GM11168 (cell line): ENCODE data around the gene COX5B.
"Not testable (repeated sequence)": the region's sequence is repeated elsewhere in the genome, so short reads cannot be mapped to it uniquely, and the experiment has no call there.

Source experiments
- in situ Hi-C: fragments of 300-500 bp; cut with MboI; formaldehyde crosslinking; loops from one replicate; pipeline ENCODE4 v1.12.0; 2022; ENCODE audit warnings: low sequenced_read_pairs; ENCODE audit not compliant: unreplicated experiment

Gene COX5B

DNA sequence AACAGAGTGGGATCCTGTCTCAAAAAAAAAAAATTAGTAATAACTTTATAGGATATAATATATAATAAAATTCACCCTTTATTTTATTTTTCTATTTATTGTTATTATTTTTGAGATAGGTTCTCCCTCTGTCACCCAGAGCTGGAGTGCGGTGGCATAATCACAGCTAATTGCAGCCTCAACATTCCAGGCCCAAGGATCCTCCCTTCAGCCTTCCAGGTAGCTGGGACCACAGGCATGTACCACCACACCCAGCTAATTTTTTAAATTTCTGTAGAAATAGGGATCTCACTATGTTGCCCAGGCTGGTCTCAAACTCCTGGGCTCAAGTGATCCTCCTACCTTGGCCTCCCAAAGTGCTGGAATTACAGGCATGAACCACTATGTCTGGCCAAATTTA lies 24.6 kb downstream of the COX5B start:
- in situ Hi-C loops, result no loop called here

- in situ Hi-C loops, result no loop called here
Measured at GRCh38 chr2:97671526-97671925, 25.7 kb downstream of the COX5B start.

- in situ Hi-C loops, result not testable (repeated sequence)
Measured at GRCh38 chr2:97672606-97673140, 26.8 kb downstream of the COX5B start.

DNA sequence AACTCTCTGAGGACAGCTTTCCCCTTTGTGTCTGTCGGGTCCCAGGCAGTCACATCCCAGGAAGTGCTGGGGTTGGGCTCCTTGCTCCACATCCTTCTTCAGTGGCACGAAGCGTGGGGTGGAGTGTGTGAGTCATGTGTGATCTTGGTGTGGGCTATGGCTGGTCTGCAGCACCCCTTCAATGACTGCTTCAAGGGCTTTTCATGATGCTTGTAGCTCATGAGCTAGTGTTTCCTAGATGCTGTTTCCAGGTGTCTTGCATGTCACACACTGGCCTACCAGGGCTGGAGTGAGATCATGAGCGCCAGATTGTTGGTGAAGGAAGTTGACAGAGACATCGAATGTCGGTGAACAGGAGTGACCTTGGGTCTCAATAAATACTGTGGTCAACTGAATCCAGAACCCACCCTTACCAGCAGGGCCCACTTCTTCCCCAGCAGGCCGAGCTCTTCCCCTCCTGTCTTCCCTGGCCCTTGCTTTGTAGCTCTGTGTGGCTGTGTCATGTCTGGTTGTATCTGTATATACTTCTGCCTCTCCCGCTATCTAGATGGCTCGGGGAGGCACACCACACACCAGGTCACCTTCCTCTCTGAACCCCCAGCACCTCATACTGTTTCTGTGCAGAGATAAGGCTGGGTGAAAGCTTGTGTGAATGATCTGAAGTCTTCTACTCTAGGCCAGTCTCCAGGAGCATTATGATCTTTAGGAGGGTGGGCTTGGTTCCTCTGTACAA lies 27.5 kb downstream of the COX5B start:
- in situ Hi-C loops, result no loop called here

DNA sequence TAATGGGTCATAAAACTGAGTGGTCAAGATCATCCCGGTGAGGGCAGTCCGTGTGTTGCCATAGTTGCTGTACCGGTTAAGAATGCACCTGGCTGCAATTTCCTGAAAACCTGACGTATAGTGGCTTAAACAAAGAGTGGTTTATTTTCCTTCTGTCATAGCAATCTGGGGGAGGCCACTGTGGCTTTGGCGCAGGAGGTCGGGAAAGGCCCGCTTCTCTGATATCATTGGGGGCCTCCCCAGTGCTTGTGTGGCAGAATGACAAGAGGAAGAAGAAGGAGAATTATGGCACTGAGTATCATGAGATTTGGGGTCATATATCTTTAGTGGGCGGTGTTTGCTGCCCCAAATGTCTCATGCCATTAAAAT lies 28.0 kb downstream of the COX5B start:
- in situ Hi-C loops, result no loop called here

DNA sequence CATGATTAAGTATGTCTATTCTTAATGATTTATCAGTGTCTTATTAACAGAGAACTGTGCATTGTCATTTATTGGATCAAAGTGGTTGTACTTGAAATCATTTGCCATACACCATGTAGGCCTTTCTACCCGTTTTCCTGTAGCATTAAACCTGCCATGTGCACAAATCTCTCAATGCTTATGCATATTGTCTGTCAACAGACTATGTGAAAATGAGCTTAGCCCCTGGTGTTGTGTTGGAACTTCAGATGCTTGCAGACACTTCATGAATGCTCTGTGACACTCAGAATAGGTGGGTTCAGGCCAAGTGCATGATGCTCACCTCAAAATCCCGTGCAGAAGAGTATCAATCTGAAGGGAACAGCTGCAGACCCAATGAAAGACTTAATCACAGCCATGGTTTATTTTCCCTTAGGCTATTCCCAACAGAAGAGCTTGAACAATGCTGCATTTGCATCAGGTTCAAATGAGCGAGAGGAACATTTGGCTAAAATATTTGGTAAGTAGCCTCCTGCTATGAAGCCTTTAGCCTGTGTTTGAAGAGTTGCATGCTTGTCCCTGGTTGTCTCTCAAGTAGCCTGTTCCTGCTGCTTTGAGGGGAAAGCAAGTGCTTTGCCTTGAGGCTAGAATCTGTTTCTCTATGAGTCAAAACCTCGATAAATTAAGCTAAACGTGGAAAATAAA lies 29.7 kb downstream of the COX5B start:
- in situ Hi-C loops, result loop anchor here (25.0 kb wide), 1 partner anchor 88 kb away; the partner anchor contains the start of gene ANKRD36B

GRCh38 chr2:97676620-97677019 lies 30.8 kb downstream of the COX5B start:
- in situ Hi-C loops, result loop anchor here (25.0 kb wide), 1 partner anchor 89 kb away; the partner anchor contains the start of gene ANKRD36B

- in situ Hi-C loops, result loop anchor here (25.0 kb wide), 1 partner anchor 90 kb away; the partner anchor contains the start of gene ANKRD36B
Measured at GRCh38 chr2:97677480-97677879, 31.6 kb downstream of the COX5B start.

DNA sequence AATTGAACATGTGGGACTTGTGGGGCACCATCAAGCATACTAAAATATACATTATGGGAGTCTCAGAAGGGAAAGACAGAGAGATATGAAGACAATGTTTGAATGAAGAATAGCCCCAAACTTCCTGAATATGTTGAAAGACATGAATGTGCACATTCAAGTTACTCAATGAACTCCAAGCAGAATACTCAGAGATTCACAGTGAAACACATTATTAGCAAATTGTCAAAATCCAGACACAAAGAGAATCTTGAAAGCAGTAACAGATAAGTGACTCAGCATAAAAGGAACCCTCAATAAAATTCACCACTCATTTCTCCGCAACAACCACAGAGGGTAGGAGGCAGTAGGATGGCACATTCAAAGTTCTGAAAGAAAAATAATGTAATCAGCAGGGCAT lies 32.4 kb downstream of the COX5B start:
- in situ Hi-C loops, result loop anchor here (25.0 kb wide), 1 partner anchor 91 kb away; the partner anchor contains the start of gene ANKRD36B

DNA sequence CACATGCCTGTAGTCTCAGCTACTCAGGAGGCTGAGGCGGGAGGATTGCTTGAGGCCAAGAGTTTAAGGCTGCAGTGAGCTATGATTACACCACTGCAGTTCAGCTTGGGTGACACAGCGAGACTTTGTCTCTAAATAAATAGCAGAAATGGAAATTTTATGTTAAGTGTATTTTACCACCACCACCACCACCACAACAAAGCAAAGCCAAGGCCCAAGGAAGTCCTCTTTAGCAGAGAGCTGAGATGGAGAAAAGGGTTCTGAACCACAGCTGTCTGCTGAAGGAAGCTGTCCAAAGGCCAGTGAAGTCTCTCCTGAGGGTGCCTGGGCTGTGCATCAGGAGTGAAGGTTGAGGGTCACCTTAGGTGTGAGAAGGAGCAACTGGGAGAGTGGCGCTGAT lies 41.4 kb downstream of the COX5B start:
- in situ Hi-C loops, result loop anchor here (25.0 kb wide), 1 partner anchor 100 kb away; the partner anchor contains the start of gene ANKRD36B

DNA sequence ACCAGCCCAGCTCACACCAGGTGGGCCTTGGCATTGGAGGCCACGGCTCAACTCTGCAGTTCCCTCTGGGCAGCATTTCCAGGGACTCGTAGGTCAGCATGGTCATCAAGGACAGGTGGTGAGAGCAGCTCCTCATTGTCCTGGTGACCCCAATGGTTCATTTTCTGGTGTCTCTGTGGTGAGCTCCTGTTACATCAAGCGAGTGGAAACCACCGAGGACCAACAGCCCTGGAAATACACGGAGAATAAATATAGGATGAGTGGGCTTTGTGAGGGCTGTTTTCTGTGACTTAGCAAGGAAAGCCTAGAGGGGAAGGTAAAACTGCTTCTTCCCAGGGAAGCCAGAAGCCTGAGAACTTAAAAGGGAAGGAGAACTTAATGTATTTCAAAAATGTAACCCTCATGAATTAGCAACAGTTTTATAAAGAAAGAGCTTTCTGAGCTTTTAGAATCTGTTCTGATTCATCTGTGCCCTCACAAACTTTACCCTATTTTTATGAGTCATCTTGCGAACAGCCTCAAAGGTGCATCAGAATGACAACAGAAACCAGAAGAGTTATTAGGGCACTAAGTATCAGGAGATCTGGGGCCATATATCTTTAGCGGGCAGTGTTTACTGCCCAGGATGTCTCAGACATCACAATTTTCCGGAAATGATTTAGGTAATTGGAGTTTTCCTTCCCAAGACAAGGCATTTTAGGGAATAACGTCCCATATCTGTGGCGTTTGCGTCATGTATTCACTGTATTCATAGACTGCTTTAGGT lies 42.4 kb downstream of the COX5B start:
- in situ Hi-C loops, result loop anchor here (25.0 kb wide), 1 partner anchor 101 kb away; the partner anchor contains the start of gene ANKRD36B

DNA sequence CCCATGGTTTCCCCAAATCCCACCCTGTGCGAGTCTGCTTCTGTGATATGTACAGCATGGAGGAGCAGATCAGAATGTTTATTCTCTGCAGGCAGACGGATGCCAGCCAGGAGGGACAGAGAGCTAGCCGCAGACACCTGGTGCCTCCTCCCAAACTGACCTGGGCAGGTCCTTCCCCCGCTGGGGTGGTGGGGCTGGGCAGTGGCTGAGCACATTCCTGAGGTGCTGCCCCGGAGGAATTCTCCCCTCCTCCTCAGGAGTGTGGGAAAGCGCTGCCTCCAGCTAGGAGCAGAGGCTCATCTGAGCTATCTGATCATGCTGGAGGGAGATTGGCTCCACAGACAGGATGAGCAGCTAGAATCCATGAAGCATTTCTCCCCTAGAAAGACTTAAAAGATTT lies 45.3 kb downstream of the COX5B start:
- in situ Hi-C loops, result loop anchor here (25.0 kb wide), 1 partner anchor 104 kb away; the partner anchor contains the start of gene ANKRD36B

DNA sequence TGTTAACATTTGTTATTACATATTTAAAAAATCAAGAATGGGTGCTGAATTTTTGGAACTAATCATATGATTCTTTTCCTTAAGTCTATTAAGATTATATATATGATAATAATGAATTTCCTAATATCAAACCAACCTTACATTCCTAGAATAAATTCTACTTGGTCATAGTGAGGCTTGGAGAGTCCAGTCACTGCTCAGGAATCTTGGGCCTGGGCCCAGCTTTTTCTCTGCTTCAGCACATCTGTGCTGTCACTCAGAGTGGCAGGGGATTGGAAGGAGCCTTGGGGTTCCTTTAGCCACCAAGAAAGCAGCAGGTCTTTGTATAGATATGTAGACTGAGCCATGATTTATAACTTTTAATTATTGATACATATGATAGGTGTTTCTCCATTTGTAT lies 47.6 kb downstream of the COX5B start:
- in situ Hi-C loops, result loop anchor here (25.0 kb wide), 1 partner anchor 106 kb away; the partner anchor contains the start of gene ANKRD36B

GRCh38 chr2:97695744-97696143 lies 49.9 kb downstream of the COX5B start:
- in situ Hi-C loops, result loop anchor here (25.0 kb wide), 1 partner anchor 108 kb away; the partner anchor contains the start of gene ANKRD36B

DNA sequence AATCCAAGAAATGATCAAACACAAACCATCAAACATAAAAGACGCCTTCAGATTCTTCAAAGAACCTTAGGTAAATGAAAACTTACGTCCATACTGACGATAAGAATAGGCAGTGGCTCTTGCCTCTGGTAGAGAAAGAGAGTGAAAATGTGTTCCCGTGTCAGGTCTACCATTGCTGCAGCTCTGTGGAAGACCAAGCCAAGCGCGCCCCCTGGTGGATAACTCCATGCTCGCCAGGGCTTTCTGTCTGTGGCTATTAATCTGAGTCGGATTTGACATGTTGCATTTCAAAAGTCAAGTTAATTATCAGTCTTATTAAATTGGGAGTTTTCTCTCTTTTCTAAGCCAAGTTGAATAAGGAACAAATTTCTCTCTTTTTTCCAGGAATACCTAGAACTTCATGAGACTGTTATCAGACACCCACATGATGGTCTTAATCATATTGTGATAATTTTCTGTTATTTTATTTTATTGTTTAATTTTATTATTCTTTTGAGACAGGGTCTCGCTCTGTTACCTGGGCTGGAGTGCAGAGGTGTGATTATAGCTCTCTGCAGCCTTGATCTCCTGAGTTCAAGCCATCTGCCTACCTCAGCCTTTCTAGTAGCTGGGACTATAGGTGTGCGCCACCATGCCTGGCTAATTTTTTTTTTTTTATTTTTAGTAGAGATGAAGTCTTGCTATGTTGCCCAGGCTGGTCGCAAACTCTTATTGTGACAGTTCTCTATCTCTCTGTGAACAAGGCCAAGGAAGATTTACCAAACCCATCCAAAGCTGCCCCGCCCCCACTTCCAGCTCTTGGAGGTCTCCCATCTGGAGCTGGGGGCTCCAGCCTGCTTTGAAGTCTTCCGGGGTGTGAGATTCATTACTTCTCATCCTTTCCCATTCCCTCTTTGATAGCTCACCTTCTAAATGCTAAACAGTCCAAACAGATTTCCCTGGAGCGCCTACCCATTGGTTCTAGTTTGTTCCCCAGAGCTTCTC lies 51.7 kb downstream of the COX5B start:
- in situ Hi-C loops, result loop anchor here (25.0 kb wide), 1 partner anchor 110 kb away; the partner anchor contains the start of gene ANKRD36B
